Measurements from ENCODE around the gene SIX5.

GRCh38 chr19:45739498-45740439 lies 29.3 kb downstream of the SIX5 start:
- TF ChIP-seq CTCF (conservative IDR thresholded peaks at IDR 0.05; ENCODE audit: low read length) = no peak
- no peak for TF ChIP-seq EZH2phosphoT487 (IDR thresholded peaks at IDR 0.05; ENCODE audit: borderline replicate concordance, low read depth, low read length)
